Measurements from ENCODE around the gene ARHGAP25. TPM values are rescaled to one million over a fixed set of nuclear protein-coding genes. Genes with fewer than 3 reads are reported as not detected.

Gene ARHGAP25
- total RNA-seq, 2 experiments from 2014 or later = 18.6 to 43.8 TPM

- POLR2A ChIA-PET = interaction anchor here (0.6 to 2.8 kb wide), 16 partner anchors 9 to 696 kb away, joined by 3 to 14 read pairs (median 4); no protein-coding TSS in a partner anchor
- Histone ChIP-seq H3K79me2 (ENCODE audit: insufficient read depth, low read depth, low read length) (peaks cover 88% of the 10 kb centered on the region), H4K20me1 (ENCODE audit: insufficient read depth, low read length) (no peaks in the 10 kb centered on the region), H3K9me3 (ENCODE audit: low read length) (no peaks in the 10 kb centered on the region), H3K36me3 (ENCODE audit: insufficient read depth, low read length) (no peaks in the 10 kb centered on the region), H3K9me2 (ENCODE audit: insufficient read depth, low read length) (no peaks in the 10 kb centered on the region), H3K4me3 (ENCODE audit: low read depth, low read length, poor library complexity, severe bottlenecking) (peak overlapping the region; percentile 36), H3K27ac (ENCODE audit: low read depth, low read length, poor library complexity, severe bottlenecking) (peak overlapping the region; percentile 69), H2AFZ (ENCODE audit: low read length) (no peak overlapping the region; the same call in 1 of the 2 replicates), H3K4me1 (ENCODE audit: insufficient read depth, low read length, poor library complexity, severe bottlenecking) (peaks cover 84% of the 10 kb centered on the region), H3K4me2 (ENCODE audit: low read length) (peak overlapping the region; percentile 94)
- BruUV-seq (replicated peaks) = no TSS peak
- CTCF ChIA-PET (ENCODE audit: unreplicated experiment) = interaction anchor here (1.0 kb wide), 1 partner anchor 17 kb away, joined by 5 read pairs; no protein-coding TSS in a partner anchor
- DNase-seq (ENCODE audit: low spot score) = no peak
- TF ChIP-seq, protein P1, sequence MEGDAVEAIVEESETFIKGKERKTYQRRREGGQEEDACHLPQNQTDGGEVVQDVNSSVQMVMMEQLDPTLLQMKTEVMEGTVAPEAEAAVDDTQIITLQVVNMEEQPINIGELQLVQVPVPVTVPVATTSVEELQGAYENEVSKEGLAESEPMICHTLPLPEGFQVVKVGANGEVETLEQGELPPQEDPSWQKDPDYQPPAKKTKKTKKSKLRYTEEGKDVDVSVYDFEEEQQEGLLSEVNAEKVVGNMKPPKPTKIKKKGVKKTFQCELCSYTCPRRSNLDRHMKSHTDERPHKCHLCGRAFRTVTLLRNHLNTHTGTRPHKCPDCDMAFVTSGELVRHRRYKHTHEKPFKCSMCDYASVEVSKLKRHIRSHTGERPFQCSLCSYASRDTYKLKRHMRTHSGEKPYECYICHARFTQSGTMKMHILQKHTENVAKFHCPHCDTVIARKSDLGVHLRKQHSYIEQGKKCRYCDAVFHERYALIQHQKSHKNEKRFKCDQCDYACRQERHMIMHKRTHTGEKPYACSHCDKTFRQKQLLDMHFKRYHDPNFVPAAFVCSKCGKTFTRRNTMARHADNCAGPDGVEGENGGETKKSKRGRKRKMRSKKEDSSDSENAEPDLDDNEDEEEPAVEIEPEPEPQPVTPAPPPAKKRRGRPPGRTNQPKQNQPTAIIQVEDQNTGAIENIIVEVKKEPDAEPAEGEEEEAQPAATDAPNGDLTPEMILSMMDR (conservative IDR thresholded peaks at IDR 0.05; ENCODE audit: low read length) = no peak
- no peak for TF ChIP-seq EZH2phosphoT487 (IDR thresholded peaks at IDR 0.05; ENCODE audit: borderline replicate concordance, low read depth, low read length)
- intact Hi-C loops (cut with micrococcal nuclease; ENCODE audit: unreplicated experiment) = no loop called here
Observed at GRCh38 chr2:68738906-68739594, 4.4 kb downstream of the ARHGAP25 start.

GRCh38 chr2:68739595-68740399 lies 5.2 kb downstream of the ARHGAP25 start:
- H3K4me3 ChIP-seq (ENCODE audit: low read depth, low read length, poor library complexity, severe bottlenecking) = peak overlapping the region; percentile 36
- peak; percentile 74 for DNase-seq (ENCODE audit: low spot score)

More at GRCh38 chr2:68739595-68740399, 5.2 kb downstream of the ARHGAP25 start:
- BruUV-seq (replicated peaks) = no TSS peak
- Histone ChIP-seq H3K9me3 (ENCODE audit: low read length) (no peaks in the 10 kb centered on the region), H3K79me2 (ENCODE audit: insufficient read depth, low read depth, low read length) (peaks cover 95% of the 10 kb centered on the region), H4K20me1 (ENCODE audit: insufficient read depth, low read length) (no peaks in the 10 kb centered on the region), H2AFZ (ENCODE audit: low read length) (no peak overlapping the region; the same call in 1 of the 2 replicates), H3K4me2 (ENCODE audit: low read length) (peak overlapping the region; percentile 94), H3K9me2 (ENCODE audit: insufficient read depth, low read length) (no peaks in the 10 kb centered on the region), H3K36me3 (ENCODE audit: insufficient read depth, low read length) (peaks cover 1% of the 10 kb centered on the region), H3K4me1 (ENCODE audit: insufficient read depth, low read length, poor library complexity, severe bottlenecking) (peaks cover 84% of the 10 kb centered on the region), H3K27ac (ENCODE audit: low read depth, low read length, poor library complexity, severe bottlenecking) (peak overlapping the region; percentile 69)
- TF ChIP-seq, protein P1 (conservative IDR thresholded peaks at IDR 0.05; ENCODE audit: low read length) = no peak
- TF ChIP-seq EZH2phosphoT487 (IDR thresholded peaks at IDR 0.05; ENCODE audit: borderline replicate concordance, low read depth, low read length) = no peak
- intact Hi-C loops (cut with micrococcal nuclease; ENCODE audit: unreplicated experiment) = no loop called here
- CTCF ChIA-PET (ENCODE audit: unreplicated experiment) = interaction anchor here (1.1 to 1.2 kb wide), 2 partner anchors 15 to 31 kb away, joined by 3 read pairs; no protein-coding TSS in a partner anchor
- POLR2A ChIA-PET = interaction anchor here (0.8 to 2.8 kb wide), 15 partner anchors 9 to 277 kb away, joined by 3 to 14 read pairs (median 4); no protein-coding TSS in a partner anchor
